Endothelial cell of umbilical vein (primary cell): Measurements from ENCODE around the gene DRC1.

Experiments
- CTCF ChIP-seq, 2 donors: IDR thresholded peaks; 1 replicate in 1 of 2; 2 replicates in 1 of 2; pipeline ENCODE4 v1.5.1; 2011; ENCODE audit warnings: low read length in 2 of 2, mild to moderate bottlenecking in 2 of 2, moderate library complexity in 2 of 2, control low read depth in 1 of 2, inconsistent platforms in 1 of 2, low read depth in 1 of 2; ENCODE audit not compliant: insufficient read depth in 1 of 2; ENCODE audit errors: extremely low read depth in 1 of 2
- EZH2 ChIP-seq: IDR thresholded peaks from 2 replicates; pipeline ENCODE4 v1.6.1; 2012; ENCODE audit warnings: borderline replicate concordance, low read depth, mild to moderate bottlenecking, moderate library complexity, low read length, inconsistent platforms; ENCODE audit not compliant: severe bottlenecking
- GATA2 ChIP-seq: IDR thresholded peaks from 2 replicates; pipeline ENCODE4 v1.7.0; 2011; ENCODE audit warnings: low read depth, mild to moderate bottlenecking, moderate library complexity, mixed read lengths, low read length; ENCODE audit not compliant: insufficient read length, insufficient read depth
- JUN ChIP-seq: IDR thresholded peaks from 2 replicates; pipeline ENCODE4 v1.6.1; 2011; ENCODE audit warnings: borderline replicate concordance, low read depth; ENCODE audit not compliant: insufficient read length, insufficient read depth
- MAX ChIP-seq: IDR thresholded peaks from 2 replicates; pipeline ENCODE4 v1.6.1; 2011; ENCODE audit not compliant: insufficient read depth, insufficient read length
- MYC ChIP-seq: IDR thresholded peaks from one replicate; pipeline ENCODE4 v1.6.1; 2011; ENCODE audit warnings: mild to moderate bottlenecking, low read depth, low read length
- POLR2A ChIP-seq: IDR thresholded peaks from 2 replicates; pipeline ENCODE4 v1.6.1; 2012; ENCODE audit warnings: low read depth, mild to moderate bottlenecking, control low read depth, low read length
- POLR2AphosphoS5 ChIP-seq: IDR thresholded peaks from 2 replicates; pipeline ENCODE4 v1.6.1; 2012; ENCODE audit warnings: low read depth, mild to moderate bottlenecking, control low read depth, low read length, moderate library complexity; ENCODE audit not compliant: insufficient read depth

GRCh38 chr2:26412091-26412673, 10.5 kb downstream of the DRC1 start:
- TF ChIP-seq CTCF (IDR thresholded peaks at IDR 0.05; ENCODE audit: extremely low read depth in 1 of 2, insufficient read depth in 1 of 2, low read depth in 1 of 2, low read length in 2 of 2), result no peak
- TF ChIP-seq EZH2, result no peak
- no peak for TF ChIP-seq POLR2A
- TF ChIP-seq POLR2AphosphoS5, result no peak
- no peak for TF ChIP-seq MAX
- no peak for TF ChIP-seq GATA2
- no peak for TF ChIP-seq JUN
- TF ChIP-seq MYC, result no peak
